Heart right ventricle (tissue), 16 donors: ENCODE measurements around the gene RTF2. TPM values are rescaled to one million over a fixed set of nuclear protein-coding genes. Genes with fewer than 3 reads are reported as not detected.

Source experiments
- ATAC-seq, 8 donors: fragments of 200-7000 bp; cut with Tn5 transposase; one replicate each; pipeline ENCODE4 v1.9.1; 2020; ENCODE audit warnings: mild to moderate bottlenecking in 8 of 8, moderate library complexity in 8 of 8, moderate number of reproducible peaks in 1 of 8
- DNase-seq, 2 donors: peaks; one replicate each; pipeline ENCODE4 v3.0.0-alpha.2; 2020
- H3K27ac ChIP-seq, 10 donors: fragments of 200-600 bp; sonication (generic) in 2 of 10; one replicate each; pipeline versions ENCODE4 v1.5.0 to v1.8.0; 2020 to 2022; ENCODE audit warnings: mild to moderate bottlenecking in 3 of 10
- H3K27me3 ChIP-seq, 7 donors: fragments of 200-600 bp; one replicate each; pipeline ENCODE4 v1.8.0; 2021 to 2022; ENCODE audit warnings: mild to moderate bottlenecking in 2 of 7
- H3K36me3 ChIP-seq, 9 donors: fragments of 200-600 bp; sonication (generic) in 1 of 9; one replicate each; pipeline versions ENCODE4 v1.5.0 to v1.8.0; 2020 to 2022; ENCODE audit warnings: mild to moderate bottlenecking in 2 of 9
- H3K4me1 ChIP-seq, 9 donors: fragments of 200-600 bp; sonication (generic) in 1 of 9; one replicate each; pipeline versions ENCODE4 v1.5.0 to v1.8.0; 2020 to 2022; ENCODE audit warnings: mild to moderate bottlenecking in 4 of 9
- H3K4me3 ChIP-seq, 10 donors: fragments of 200-600 bp; sonication (generic) in 2 of 10; one replicate each; pipeline versions ENCODE4 v1.5.0 to v1.8.0; 2020 to 2022; ENCODE audit warnings: mild to moderate bottlenecking in 7 of 10, moderate library complexity in 2 of 10
- H3K9me3 ChIP-seq, 11 donors: fragments of 200-600 bp in 10 of 11; sonication (generic) in 2 of 11; one replicate each; pipeline versions ENCODE4 v1.5.0 to v1.8.0; 2013 to 2022; ENCODE audit warnings: mild to moderate bottlenecking in 2 of 11, control low read depth in 1 of 11, moderate library complexity in 1 of 11
- WGBS, 2 donors: extraction: QIAGEN DNeasy Blood & Tissue Kit; methylation state at CpG; one replicate each; pipeline ENCODE4 v1.1.7; 2013; ENCODE audit warnings: inconsistent platforms in 1 of 2; 5-methylcytosine and 5-hydroxymethylcytosine counted together
- intact Hi-C, 10 donors: fragments of 100-400 bp; cut with DNase I; formaldehyde crosslinking; loops; one replicate each; pipeline versions ENCODE4 v1.11.1 to v1.14.2; 2022
- polyA plus RNA-seq, 2 donors: library from polyadenylated mRNA; stranded (reverse); fragments of 200-250 nt; gene quantifications; one replicate each; pipeline ENCODE4 v1.2.3, GENCODE V29; 2013
- total RNA-seq, 10 donors: library from RNA; stranded (reverse); fragmentation: NEBNext Ultra II Directional in 3 of 10; extraction: Animal tissue kit (Norgen Biotek cat#: 25700) in 3 of 10; gene quantifications; one replicate each; pipeline versions ENCODE4 v1.2.1 to v1.2.4, GENCODE V29; 2021 to 2023
- TF ChIP-seq, protein P1 (sequence below), 9 donors: fragments of 200-600 bp; sonication (generic) in 2 of 9; IDR thresholded peaks; one replicate each; pipeline versions ENCODE4 v1.5.0 to v1.8.0; 2021 to 2022; ENCODE audit warnings: antibody characterized with exemption in 9 of 9, mild to moderate bottlenecking in 5 of 9, moderate library complexity in 1 of 9
- donor health status: Arrhythmogenic right ventricular cardiomyopathy.
- donor health status: ischemic (EF 13 %, LVEDD 7.1; RV severe dilation, severe dysfunction).
- donor health status: healthy with polysubstance abuse.
- donor health status: DM: no; HTN: yes; CAD: no.
- donor health status: DM: no; HTN: no; CAD: no.
- donor health status: ischemic (EF 25% LVEDD 6.9; RV normal size, moderate dysfunction).
- donor health status: ischemic (EF 25% LVEDD 5.7; RV mildly dilated, moderate dysfunction).
- donor health status: healthy.
- donor health status: DM: yes; HTN: yes; CAD: no.
- donor health status: Ischemic cardiomyopathy.
- donor health status: ischemic (EF 35%, LVEDD 5.7; RV mildly dilated, moderate dysfunction).
- donor health status: nonischemic (EF 11% LVEDD 7.7; RV severe dilation, severe dysfunction).
- donor health status: DM: yes; HTN: yes; CAD: no.
- donor health status: PGD.
- donor health status: ischemic (EF 29% LVEDD 5.4; RV normal size, mild dysfunction).
- donor health status: nonischemic (EF 23%, LVEDD 6.1; RV moderate dilation, normal function).

The RTF2 gene
- total and polyA plus RNA-seq, 12 donors: 29.1 to 113 (median 88.6) TPM

DNA sequence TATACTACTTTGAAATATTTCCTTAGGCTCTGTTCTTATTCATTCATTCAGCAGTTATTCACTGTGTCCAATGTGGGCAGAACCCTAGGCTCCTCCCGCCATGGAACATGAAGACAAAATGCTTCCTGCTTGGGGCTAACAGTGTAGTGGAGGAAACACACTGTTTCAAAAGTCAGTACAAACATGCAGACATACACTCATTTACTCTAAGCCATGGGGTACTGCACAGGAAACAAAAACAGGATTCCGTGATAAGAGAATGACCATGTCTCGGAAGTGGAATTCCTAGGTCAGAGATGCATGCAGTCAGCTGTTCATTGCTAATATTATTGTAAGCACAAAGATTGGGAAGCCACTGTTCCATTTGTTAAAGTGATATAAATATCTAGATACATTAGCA, 37.7 kb downstream of the RTF2 start:
- WGBS, 2 donors: 42 to 61% methylated on average over 3 of the region's 3 CpGs
- Histone ChIP-seq H3K9me3 (no peaks in the 10 kb centered on the region), H3K4me3 (no peak overlapping the region), H3K4me1 (no peaks in the 10 kb centered on the region), H3K27ac (no peak overlapping the region), H3K36me3 (peaks cover 0 to 41% (median 0%) of the 10 kb centered on the region in 9 donors), H3K27me3 (no peaks in the 10 kb centered on the region)
- intact Hi-C loops: no loop called here
- TF ChIP-seq, protein P1, sequence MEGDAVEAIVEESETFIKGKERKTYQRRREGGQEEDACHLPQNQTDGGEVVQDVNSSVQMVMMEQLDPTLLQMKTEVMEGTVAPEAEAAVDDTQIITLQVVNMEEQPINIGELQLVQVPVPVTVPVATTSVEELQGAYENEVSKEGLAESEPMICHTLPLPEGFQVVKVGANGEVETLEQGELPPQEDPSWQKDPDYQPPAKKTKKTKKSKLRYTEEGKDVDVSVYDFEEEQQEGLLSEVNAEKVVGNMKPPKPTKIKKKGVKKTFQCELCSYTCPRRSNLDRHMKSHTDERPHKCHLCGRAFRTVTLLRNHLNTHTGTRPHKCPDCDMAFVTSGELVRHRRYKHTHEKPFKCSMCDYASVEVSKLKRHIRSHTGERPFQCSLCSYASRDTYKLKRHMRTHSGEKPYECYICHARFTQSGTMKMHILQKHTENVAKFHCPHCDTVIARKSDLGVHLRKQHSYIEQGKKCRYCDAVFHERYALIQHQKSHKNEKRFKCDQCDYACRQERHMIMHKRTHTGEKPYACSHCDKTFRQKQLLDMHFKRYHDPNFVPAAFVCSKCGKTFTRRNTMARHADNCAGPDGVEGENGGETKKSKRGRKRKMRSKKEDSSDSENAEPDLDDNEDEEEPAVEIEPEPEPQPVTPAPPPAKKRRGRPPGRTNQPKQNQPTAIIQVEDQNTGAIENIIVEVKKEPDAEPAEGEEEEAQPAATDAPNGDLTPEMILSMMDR (IDR thresholded peaks at IDR 0.05): no peak
- no peak for DNase-seq
- no peak for ATAC-seq

DNA sequence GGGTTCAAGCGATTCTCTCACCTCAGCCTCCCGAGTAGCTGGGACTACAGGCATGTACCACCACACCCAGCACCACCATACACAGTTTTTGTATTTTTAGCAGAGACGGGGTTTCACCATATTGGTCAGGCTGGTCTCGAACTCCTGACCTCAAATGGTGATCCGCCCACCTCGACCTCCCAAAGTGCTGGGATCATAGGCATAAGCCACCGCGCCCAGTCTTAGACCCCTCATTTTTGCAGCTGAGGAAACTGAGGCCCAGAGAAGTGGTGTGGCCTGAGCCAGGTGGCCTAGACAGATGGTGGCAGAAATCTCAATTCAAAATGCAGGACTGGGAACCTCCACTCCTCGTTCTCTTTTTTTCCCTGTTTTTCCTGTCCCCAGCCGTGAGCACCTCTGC, 43.5 kb downstream of the RTF2 start:
- Histone ChIP-seq H3K9me3 (no peaks in the 10 kb centered on the region), H3K4me3 (no peak overlapping the region), H3K27ac (no peak overlapping the region), H3K36me3 (peaks cover 0 to 66% (median 8%) of the 10 kb centered on the region in 9 donors), H3K4me1 (peaks cover 0 to 14% (median 7%) of the 10 kb centered on the region in 9 donors), H3K27me3 (no peaks in the 10 kb centered on the region)
- intact Hi-C loops: no loop called here
- 96 to 99% methylated on average over 10 of the region's 10 CpGs for WGBS, 2 donors
- DNase-seq (no peak), ATAC-seq (no peak)
- TF ChIP-seq, protein P1 (IDR thresholded peaks at IDR 0.05): no peak

DNA sequence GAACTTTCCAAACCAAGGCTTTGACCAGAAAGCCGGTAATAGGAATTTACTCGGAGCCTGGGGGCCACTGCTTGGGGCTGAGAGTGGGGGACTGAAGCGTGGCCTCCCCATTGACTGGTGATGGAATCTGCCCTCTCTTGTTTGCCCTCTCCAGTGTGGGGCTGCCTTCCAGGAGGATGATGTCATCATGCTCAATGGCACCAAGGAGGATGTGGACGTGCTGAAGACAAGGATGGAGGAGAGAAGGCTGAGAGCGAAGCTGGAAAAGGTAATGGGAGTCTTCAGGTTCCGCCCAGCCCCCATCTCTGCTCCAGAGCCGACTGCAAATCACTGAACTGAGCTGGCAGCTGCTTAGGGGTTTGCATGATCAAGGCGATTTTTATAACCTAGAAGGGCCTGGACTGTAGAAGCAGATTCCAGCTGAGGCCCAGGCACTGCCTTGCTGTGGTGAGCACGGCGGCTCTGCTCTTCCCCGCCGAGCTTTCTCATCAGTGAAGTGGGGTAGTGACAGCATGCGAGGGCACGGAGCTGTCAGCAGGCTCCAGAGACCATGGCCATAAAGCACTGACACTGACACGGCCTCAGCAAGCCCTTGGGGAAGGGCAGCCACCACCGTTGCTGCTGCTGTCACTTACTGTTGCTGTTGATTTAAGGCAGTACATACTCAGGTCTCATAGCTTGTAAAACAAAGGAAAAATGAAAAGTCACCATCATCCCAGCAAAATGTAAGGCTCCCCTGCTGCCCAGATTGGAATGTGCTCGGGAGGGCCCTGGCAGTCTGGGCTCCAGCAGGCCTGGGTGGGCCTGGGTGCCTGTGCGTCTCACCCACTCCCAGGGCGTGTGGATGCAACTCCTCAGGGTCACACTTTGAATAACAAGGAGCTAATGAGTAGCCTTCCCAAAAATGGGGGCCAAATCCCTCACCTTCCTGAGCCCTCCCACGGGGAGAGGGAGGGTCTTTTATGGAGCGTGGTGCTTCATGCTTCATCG, 45.0 kb downstream of the RTF2 start:
- Histone ChIP-seq H3K9me3 (no peaks in the 10 kb centered on the region), H3K4me1 (peaks cover 0 to 18% (median 7%) of the 10 kb centered on the region in 9 donors), H3K4me3 (no peak overlapping the region), H3K27me3 (no peaks in the 10 kb centered on the region), H3K36me3 (peaks cover 0 to 69% (median 23%) of the 10 kb centered on the region in 9 donors), H3K27ac (no peak overlapping the region)
- DNase-seq: no peak
- peak in 1 of 8 donors; percentile 38 for ATAC-seq
- intact Hi-C loops: no loop called here
- WGBS, 2 donors: 78 to 81% methylated on average over 22 of the region's 22 CpGs
- TF ChIP-seq, protein P1 (IDR thresholded peaks at IDR 0.05): no peak

DNA sequence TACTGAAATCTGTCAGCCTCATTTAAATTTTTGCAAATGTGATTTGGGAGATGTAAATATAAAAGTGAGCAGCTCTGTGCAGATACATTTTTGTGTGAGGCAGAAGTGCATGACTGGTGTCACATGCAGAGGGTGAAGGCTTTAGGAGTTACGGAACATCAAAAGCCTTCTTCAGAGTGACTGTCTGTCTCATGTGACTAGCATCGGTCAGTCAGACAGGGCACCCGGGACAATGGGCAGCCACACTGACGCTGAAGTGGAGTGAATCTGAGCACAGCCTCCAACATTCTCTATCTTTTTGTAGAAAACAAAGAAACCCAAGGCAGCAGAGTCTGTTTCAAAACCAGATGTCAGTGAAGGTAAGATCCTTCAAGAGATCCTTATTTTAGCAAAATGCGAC, 48.2 kb downstream of the RTF2 start:
- H3K4me3 ChIP-seq: no peak overlapping the region
- DNase-seq (no peak), ATAC-seq (no peak)
- peaks cover 0 to 18% (median 7%) of the 10 kb centered on the region in 9 donors for H3K4me1 ChIP-seq
- WGBS, 2 donors: 73 to 83% methylated on average over 5 of the region's 5 CpGs
- peaks cover 0 to 96% (median 44%) of the 10 kb centered on the region in 9 donors for H3K36me3 ChIP-seq
- peak overlapping the region in 5 of 10 donors; percentile 16 to 51 (median 28) for H3K27ac ChIP-seq
- TF ChIP-seq, protein P1 (IDR thresholded peaks at IDR 0.05): no peak
- intact Hi-C loops: no loop called here
- no peaks in the 10 kb centered on the region for H3K27me3 ChIP-seq
- H3K9me3 ChIP-seq: peaks cover 0 to 26% (median 18%) of the 10 kb centered on the region in 11 donors
